Limb (tissue), 2 donors: ENCODE data around the gene TRAF7.
"Not testable (repeated sequence)": the region's sequence is repeated elsewhere in the genome, so short reads cannot be mapped to it uniquely, and the experiment has no call there.

Source experiments
- DNase-seq, 2 donors: peaks; one replicate each; pipeline ENCODE4 v3.0.0-alpha.2; 2016; ENCODE audit errors: extremely low spot score in 2 of 2

Gene TRAF7

DNA sequence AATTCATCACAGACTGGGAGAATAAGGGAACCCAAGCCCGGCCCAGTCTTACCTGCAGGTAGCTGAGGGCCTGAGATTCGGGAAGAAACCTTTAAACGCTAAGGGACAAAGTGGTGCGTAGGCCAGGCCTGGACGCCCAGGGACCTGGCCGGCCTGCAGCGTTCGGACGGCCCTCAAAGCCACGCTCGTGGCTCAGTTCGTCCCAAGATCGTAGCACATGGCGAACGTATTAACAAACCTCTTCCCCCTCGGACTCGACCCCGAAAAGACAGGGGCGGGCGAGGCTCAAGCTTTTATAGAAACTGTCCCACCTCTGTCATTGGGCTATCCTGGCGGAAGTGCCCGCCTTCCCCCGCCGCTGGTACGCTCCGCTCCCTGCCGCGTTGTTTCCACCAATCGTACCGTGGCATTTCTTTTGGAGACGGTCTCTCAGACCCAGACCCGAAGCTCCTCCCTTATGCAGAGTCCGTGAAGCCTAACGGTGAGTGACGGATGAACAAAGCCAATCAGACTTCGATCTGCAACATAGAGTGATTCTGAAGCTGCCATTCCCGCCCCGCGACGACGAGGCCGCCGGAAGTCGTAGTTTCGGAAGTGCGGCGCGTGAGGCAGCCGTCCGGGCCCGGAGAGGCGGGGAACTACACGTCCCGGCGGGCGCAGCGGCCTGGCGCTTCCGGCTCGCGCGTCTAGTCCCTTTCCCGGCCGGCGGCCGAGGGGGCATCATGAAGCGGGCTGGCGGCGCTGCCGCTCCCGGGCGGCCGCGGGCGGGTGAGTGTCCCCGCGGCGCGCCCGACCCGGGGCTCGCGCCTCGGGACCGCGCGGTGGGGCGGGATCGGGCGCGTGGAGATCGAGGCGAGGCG is at the start of gene TRAF7:
TSS of gene TRAF7 (plus strand) at position 692 of the 860 bp plus-strand sequence. CDS start 8,139 bp downstream, outside the sequence.
- peak; percentile 99 to 100 for DNase-seq

DNA sequence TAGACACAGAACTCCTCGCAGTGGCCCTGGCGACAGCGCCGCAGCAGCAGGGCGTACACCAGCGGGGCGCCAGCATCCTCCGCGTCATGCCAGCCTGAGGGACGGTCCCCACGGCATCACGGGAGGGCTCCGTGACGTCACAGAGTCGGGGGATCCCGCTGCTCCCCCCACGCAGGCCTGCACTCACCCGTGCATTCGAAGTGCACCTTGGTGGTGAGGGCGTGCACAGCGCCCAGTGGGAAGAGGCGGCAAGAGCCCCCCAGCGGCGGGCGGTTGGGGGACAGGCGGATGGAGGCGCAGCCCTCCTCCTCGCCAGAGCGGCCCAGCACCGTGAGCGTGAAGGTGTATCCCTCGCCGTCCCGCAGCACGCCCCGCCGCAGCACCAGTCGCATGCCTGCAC is 49.4 kb upstream of the TRAF7 start:
- DNase-seq = not testable (repeated sequence)

DNA sequence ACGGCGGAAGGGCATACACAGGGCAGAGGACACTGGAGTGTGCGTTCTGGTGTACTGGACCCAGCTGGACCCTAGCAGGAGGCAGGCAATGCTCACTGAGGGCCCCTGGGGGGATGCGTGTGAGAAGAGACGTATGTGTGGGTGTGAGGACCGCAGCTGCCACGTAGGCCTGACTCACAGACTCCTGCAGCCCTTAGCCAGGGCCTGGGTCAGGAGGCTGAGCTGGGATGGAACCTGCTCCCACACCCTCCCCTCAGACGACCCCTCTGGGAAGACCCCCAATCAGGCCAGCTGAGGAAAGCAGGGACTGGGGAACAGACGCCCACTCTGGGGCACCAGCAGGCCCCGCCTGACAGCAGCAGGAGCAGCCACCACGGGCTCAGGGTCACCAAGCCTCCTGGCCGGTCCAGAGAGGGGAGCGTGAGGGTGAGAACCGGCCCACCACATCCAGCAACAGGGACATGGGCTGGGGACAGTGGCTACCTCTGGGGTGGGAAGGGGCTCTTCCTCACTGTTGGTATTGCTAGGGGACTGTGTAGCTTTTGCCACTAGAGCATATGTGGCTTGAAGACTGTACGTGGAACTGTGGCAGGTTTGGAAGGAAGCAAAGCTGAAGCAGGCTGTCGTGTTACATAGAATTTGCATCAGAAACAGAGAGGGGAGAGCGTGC is 48.3 kb upstream of the TRAF7 start:
- DNase-seq = not testable (repeated sequence)

DNA sequence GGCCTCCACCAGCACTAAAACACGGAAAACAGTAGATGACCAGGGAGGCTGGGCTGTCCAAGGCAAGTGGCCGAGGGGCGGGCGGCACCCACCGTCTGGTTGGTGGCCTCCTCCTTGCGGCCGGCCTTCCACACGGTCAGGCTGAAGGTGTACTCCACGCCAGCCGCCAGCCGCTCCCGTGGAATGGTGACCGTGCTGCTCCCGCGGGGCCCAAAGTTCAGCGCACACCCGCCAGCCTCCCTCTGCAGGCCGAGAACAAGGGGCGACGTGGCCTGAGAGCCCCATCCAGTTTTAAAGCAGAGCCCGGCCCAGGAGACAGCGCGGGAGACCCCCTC is 47.8 kb upstream of the TRAF7 start:
- not testable (repeated sequence) for DNase-seq

- DNase-seq = not testable (repeated sequence)
Measured at GRCh38 chr16:2108446-2109270, 46.9 kb upstream of the TRAF7 start.

GRCh38 chr16:2109271-2109580 is 46.4 kb upstream of the TRAF7 start:
- not testable (repeated sequence) for DNase-seq

GRCh38 chr16:2109872-2110271 is 45.7 kb upstream of the TRAF7 start:
- DNase-seq = not testable (repeated sequence)

- not testable (repeated sequence) for DNase-seq
Measured at GRCh38 chr16:2110332-2111008, 45.1 kb upstream of the TRAF7 start.

- not testable (repeated sequence) for DNase-seq
Measured at GRCh38 chr16:2111009-2111353, 44.6 kb upstream of the TRAF7 start.

DNA sequence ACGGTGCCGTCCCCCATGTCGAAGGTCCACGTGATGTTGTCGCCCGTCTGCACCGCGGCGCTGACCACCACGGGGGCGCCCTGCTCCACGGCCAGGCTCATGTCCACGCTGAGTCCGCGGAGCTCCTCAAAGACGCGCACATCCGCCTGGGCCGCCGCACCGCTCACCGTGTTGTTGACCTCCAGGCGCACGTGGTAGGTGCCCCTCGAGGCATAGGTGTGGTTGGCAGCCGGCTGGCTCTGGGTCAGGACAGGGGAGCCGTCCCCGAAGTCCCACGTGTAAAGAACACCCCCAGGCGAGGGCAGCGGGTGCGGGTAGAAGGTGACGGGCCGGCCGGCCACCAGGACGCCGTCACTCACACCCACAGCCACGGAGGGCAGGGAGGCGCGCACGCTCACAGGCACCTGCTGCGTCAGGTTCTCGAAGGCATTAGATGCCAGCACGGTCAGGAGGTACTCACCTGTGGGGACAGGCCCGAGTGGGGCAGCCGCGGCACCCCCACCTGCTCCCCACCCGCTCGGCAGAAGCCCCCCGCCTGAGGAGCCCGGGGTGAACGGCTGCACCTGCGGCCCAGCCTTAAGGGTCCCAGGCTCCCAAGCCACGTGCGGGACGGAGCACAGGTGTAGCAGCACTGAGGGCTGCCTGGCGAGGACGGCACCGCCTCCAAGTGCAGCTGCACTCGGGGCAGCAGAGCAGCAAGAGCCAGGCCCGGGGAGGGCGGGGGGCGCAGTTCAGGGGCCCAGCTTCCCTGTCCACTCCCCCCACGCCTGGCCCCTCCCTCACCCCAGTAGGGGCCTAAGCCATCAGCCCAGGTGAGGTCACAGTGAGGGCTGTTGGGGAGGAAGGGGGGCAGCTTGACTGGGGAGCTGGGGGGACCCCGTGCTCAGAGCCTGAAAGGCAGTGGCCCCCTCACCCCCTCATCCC is 43.9 kb upstream of the TRAF7 start:
- DNase-seq = not testable (repeated sequence)

GRCh38 chr16:2112539-2113106 is 43.0 kb upstream of the TRAF7 start:
- not testable (repeated sequence) for DNase-seq

GRCh38 chr16:2114225-2114624 is 41.4 kb upstream of the TRAF7 start:
- DNase-seq = not testable (repeated sequence)

DNA sequence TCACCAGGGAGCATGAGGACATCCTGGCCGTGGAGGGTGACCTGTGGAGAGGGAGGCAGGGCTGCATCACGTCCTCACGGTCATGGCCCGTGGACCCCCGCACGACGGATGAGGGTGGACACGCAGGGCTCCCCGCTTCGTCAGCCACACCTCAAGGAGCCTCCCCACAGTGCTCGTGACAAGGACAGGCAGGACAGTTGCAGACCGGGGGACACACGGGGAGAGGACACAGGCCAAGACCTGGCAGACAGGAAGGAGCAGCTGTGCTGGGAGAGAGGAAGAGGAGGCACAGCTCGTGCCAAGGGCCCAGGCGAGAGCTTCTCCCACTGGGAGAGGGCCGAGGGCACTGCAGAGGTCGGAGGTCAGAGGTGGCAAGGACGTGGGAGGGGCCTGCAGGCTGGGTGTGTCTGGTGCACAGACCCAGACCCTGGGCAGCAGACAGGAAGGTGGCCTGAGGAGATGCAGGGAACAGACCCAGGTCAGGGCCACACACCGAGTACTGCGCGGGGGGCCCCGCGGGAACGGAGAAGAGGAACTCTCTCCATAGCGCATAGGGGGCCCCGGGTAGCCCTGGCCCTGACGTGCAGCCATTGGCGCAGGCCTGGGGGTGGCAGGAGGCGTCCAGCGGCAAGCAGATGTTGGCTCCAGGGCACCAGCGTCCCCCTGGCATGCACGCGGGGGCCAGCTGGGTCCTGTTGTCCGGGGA is 40.5 kb upstream of the TRAF7 start:
- DNase-seq = not testable (repeated sequence)

- DNase-seq = no peak
Measured at GRCh38 chr16:2115591-2115973, 40.0 kb upstream of the TRAF7 start.

DNA sequence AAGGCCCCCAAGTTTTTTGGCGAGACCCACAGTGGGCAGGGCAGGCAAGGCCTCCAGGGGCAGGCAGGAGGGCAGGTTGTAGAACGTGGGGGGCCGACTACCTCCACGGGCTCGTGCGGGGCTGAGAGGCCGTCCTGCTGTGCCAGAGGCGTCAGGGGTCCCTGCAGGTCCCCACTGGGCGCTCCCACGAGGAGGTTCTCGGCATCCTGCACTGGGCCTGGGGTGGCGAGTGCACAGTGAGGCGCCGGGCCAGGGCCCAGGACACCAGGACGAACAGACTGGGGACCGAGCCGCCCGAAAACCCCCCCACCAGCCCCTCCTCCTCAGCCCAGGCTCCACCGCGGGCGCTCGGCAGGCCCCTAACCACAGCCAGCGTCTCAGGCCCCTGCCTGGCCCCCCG is 39.2 kb upstream of the TRAF7 start:
- DNase-seq = not testable (repeated sequence)

GRCh38 chr16:2117341-2117740 is 38.2 kb upstream of the TRAF7 start:
- DNase-seq = not testable (repeated sequence)

- DNase-seq = not testable (repeated sequence)
Measured at GRCh38 chr16:2117960-2118722, 37.4 kb upstream of the TRAF7 start.

GRCh38 chr16:2121325-2121724 is 34.3 kb upstream of the TRAF7 start:
- DNase-seq = peak in 1 of 2 donors; percentile 51

- peak in 1 of 2 donors; percentile 37 for DNase-seq
Measured at GRCh38 chr16:2121853-2122252, 33.7 kb upstream of the TRAF7 start.
